A549 (cell line): ENCODE data around the gene DDX3X. TPM values are rescaled to one million over a fixed set of nuclear protein-coding genes. Genes with fewer than 3 reads are reported as not detected.

Experiments
- ATAC-seq, 2 experiments: fragments of 200-7000 bp in 1 of 2; fragments of >200 bp in 1 of 2; cut with Nextera tagmentation in 1 of 2; cut with Tn5 transposase in 1 of 2; 3 replicates each; pipeline versions ENCODE4 v1.8.0 to v1.9.1; 2018 to 2020; ENCODE audit warnings: mild to moderate bottlenecking in 1 of 2, moderate library complexity in 1 of 2
- CTCF ChIA-PET: fragments of 300-600 bp; sonication (Branson Sonifier 250); formaldehyde crosslinking; extraction: SDS; loops from one replicate; lab custom pipeline; 2021; ENCODE audit warnings: antibody characterized with exemption, inconsistent platforms; lab: Yijun Ruan, JAX
- POLR2A ChIA-PET: fragments of 350-600 bp; formaldehyde crosslinking; extraction: SDS; loops from one replicate; lab custom pipeline; 2021; ENCODE audit warnings: antibody characterized with exemption, inconsistent platforms; lab: Yijun Ruan, JAX
- DNase-seq, 2 experiments: peaks; one replicate each; pipeline versions ENCODE4 v3.0.0 to v3.0.0-alpha.2; 2011 to 2016; ENCODE audit warnings: low read depth in 1 of 2, low spot score in 1 of 2
- FAIRE-seq: peaks from 2 replicates; lab custom pipeline; 2011; peaks lifted over from hg19 to GRCh38; lab: Jason Lieb, UNC
- H3K27ac ChIP-seq, 2 experiments: fragments of >200 bp; sonication (Bioruptor Twin); formaldehyde crosslinking; 3 replicates each; pipeline ENCODE4 v1.5.1; 2016 to 2017
- H3K4me1 ChIP-seq: fragments of >200 bp; sonication (Bioruptor Twin); formaldehyde crosslinking; 3 replicates; pipeline ENCODE4 v1.6.1; 2016
- H3K4me2 ChIP-seq: fragments of >200 bp; sonication (Bioruptor Twin); formaldehyde crosslinking; 3 replicates; pipeline ENCODE4 v1.6.1; 2016
- H3K4me3 ChIP-seq: fragments of >200 bp; sonication (Bioruptor Twin); formaldehyde crosslinking; 3 replicates; pipeline ENCODE4 v1.5.1; 2016
- H3K9me3 ChIP-seq: fragments of >200 bp; sonication (Bioruptor Twin); formaldehyde crosslinking; 3 replicates; pipeline ENCODE4 v1.6.1; 2016
- CBX2 ChIP-seq: fragments of 200-600 bp; sonication (generic); IDR thresholded peaks from 2 replicates; pipeline ENCODE4 v1.6.1; 2016; ENCODE audit warnings: low read depth, mild to moderate bottlenecking, borderline replicate concordance
- CBX8 ChIP-seq: fragments of 200-600 bp; sonication (generic); IDR thresholded peaks from 2 replicates; pipeline ENCODE4 v1.6.1; 2016
- CEBPB ChIP-seq, 2 experiments: fragments of >200 bp in 1 of 2; sonication (Bioruptor Twin) in 1 of 2; formaldehyde crosslinking in 1 of 2; IDR thresholded peaks; 2 replicates each; pipeline ENCODE4 v1.6.1; 2012 to 2016
- CHD4 ChIP-seq: fragments of 200-600 bp; sonication (generic); IDR thresholded peaks from 2 replicates; pipeline ENCODE4 v1.6.1; 2016; ENCODE audit warnings: antibody characterized with exemption, mild to moderate bottlenecking, borderline replicate concordance
- EHF ChIP-seq: fragments of 250-450 bp; sonication (Bioruptor Pico); IDR thresholded peaks from 2 replicates; pipeline ENCODE4 v1.5.0; 2020; ENCODE audit warnings: mild to moderate bottlenecking
- EP300 ChIP-seq, 2 experiments: fragments of >200 bp; sonication (Bioruptor Twin); formaldehyde crosslinking; IDR thresholded peaks; 2 replicates in 1 of 2; 3 replicates in 1 of 2; pipeline ENCODE4 v1.6.1; 2016 to 2017
- FOSB ChIP-seq: fragments of 250-450 bp; sonication (Bioruptor Pico); IDR thresholded peaks from 2 replicates; pipeline ENCODE4 v1.5.0; 2020; ENCODE audit warnings: mild to moderate bottlenecking, moderate library complexity
- FOSL2 ChIP-seq, 2 experiments: fragments of 450-650 bp in 1 of 2; fragments of >200 bp in 1 of 2; sonication (Bioruptor Twin) in 1 of 2; formaldehyde crosslinking; IDR thresholded peaks; 2 replicates each; pipeline versions ENCODE4 v1.5.0 to v1.6.1; 2016 to 2020; ENCODE audit warnings: mild to moderate bottlenecking in 1 of 2, moderate library complexity in 1 of 2
- FOXS1 ChIP-seq: fragments of 250-450 bp; sonication (Bioruptor Pico); IDR thresholded peaks from 2 replicates; pipeline ENCODE4 v1.5.0; 2020; ENCODE audit warnings: mild to moderate bottlenecking, moderate library complexity
- HEYL ChIP-seq: fragments of 250-450 bp; sonication (Bioruptor Pico); IDR thresholded peaks from 2 replicates; pipeline ENCODE4 v1.8.0; 2021; ENCODE audit warnings: mild to moderate bottlenecking, moderate library complexity
- JUN ChIP-seq, 2 experiments: fragments of >200 bp; sonication (Bioruptor Twin); formaldehyde crosslinking; IDR thresholded peaks; 2 replicates in 1 of 2; 3 replicates in 1 of 2; pipeline ENCODE4 v1.6.1; 2016 to 2017
- KDM1A ChIP-seq: fragments of 200-600 bp; sonication (generic); IDR thresholded peaks from 2 replicates; pipeline ENCODE4 v1.6.1; 2016; ENCODE audit warnings: low read depth, mild to moderate bottlenecking
- KDM5A ChIP-seq: fragments of 200-600 bp; sonication (generic); IDR thresholded peaks from 2 replicates; pipeline ENCODE4 v1.6.1; 2016; ENCODE audit warnings: antibody characterized with exemption, mild to moderate bottlenecking
- MAFK ChIP-seq: fragments of 450-650 bp; IDR thresholded peaks from 2 replicates; pipeline ENCODE4 v1.6.1; 2014; ENCODE audit not compliant: partially characterized antibody
- MAZ ChIP-seq: fragments of 150-350 bp; IDR thresholded peaks from 2 replicates; pipeline ENCODE4 v1.6.1; 2014; ENCODE audit warnings: antibody characterized with exemption, low read depth, low read length, borderline replicate concordance
- MYC ChIP-seq: IDR thresholded peaks from 2 replicates; pipeline ENCODE4 v1.6.1; 2012; ENCODE audit warnings: mild to moderate bottlenecking, inconsistent platforms, low read length, improper control_type of control experiment, borderline replicate concordance
- NPAS2 ChIP-seq: fragments of 250-450 bp; sonication (Bioruptor Pico); IDR thresholded peaks from 2 replicates; pipeline ENCODE4 v1.8.0; 2022; ENCODE audit warnings: mild to moderate bottlenecking, moderate library complexity, borderline replicate concordance
- NR3C1 ChIP-seq: fragments of >200 bp; sonication (Bioruptor Twin); formaldehyde crosslinking; IDR thresholded peaks from 3 replicates; pipeline ENCODE4 v1.6.1; 2017
- PHF8 ChIP-seq: fragments of 200-600 bp; sonication (generic); IDR thresholded peaks from 2 replicates; pipeline ENCODE4 v1.6.1; 2016; ENCODE audit warnings: low read depth, mild to moderate bottlenecking, antibody characterized with exemption, moderate library complexity, borderline replicate concordance
- POLR2AphosphoS2 ChIP-seq: conservative IDR thresholded peaks from 2 replicates; pipeline ENCODE4 v1.6.1; 2012; ENCODE audit warnings: low read length, improper control_type of control experiment, inconsistent platforms
- RAD21 ChIP-seq, 2 experiments: fragments of >200 bp in 1 of 2; sonication (Bioruptor Twin) in 1 of 2; formaldehyde crosslinking in 1 of 2; IDR thresholded peaks in 1 of 2; conservative IDR thresholded peaks in 1 of 2; 2 replicates in 1 of 2; 3 replicates in 1 of 2; pipeline ENCODE4 v1.6.1; 2012 to 2018; ENCODE audit warnings: inconsistent platforms in 1 of 2
- TFCP2L1 ChIP-seq: fragments of 250-450 bp; sonication (Bioruptor Pico); IDR thresholded peaks from 2 replicates; pipeline ENCODE4 v1.5.0; 2021; ENCODE audit warnings: mild to moderate bottlenecking
- ZFP36 ChIP-seq: fragments of 450-650 bp; IDR thresholded peaks from 2 replicates; pipeline ENCODE4 v1.6.1; 2014; ENCODE audit warnings: borderline replicate concordance; ENCODE audit not compliant: partially characterized antibody
- WGBS: methylation state at CpG from one replicate; pipeline ENCODE4 v1.1.6; 2017; ENCODE audit errors: missing lambda C conversion rate; 5-methylcytosine and 5-hydroxymethylcytosine counted together
- polyA plus RNA-seq, 4 experiments: library from polyadenylated mRNA; depleted of rRNA in 3 of 4; stranded (reverse); fragments of >200 nt; fragmentation: RNase III in 1 of 4; extraction: RNeasy Plus Mini Kit Qiagen cat#74134 plus additional on column Dnase treatment in 1 of 4; gene quantifications; 2 replicates in 3 of 4; 3 replicates in 1 of 4; pipeline ENCODE4 v1.2.3, GENCODE V29; 2011 to 2017
- TF ChIP-seq, protein P1 (sequence below): IDR thresholded peaks from 2 replicates; pipeline ENCODE4 v1.6.1; 2012; ENCODE audit warnings: low read depth, borderline replicate concordance
- TF ChIP-seq, protein P2 (sequence below): fragments of >200 bp; sonication (Bioruptor Twin); formaldehyde crosslinking; IDR thresholded peaks from 3 replicates; pipeline ENCODE4 v1.6.1; 2016
- TF ChIP-seq, protein P3 (sequence below): fragments of 450-650 bp; IDR thresholded peaks from 2 replicates; pipeline ENCODE4 v1.6.1; 2014; ENCODE audit warnings: antibody characterized with exemption
- TF ChIP-seq, protein P4 (sequence below): fragments of 250-450 bp; sonication (Bioruptor Pico); IDR thresholded peaks from 2 replicates; pipeline ENCODE4 v1.5.0; 2020; ENCODE audit warnings: low read depth, mild to moderate bottlenecking, moderate library complexity
- TF ChIP-seq, protein P5 (sequence below): IDR thresholded peaks from 2 replicates; pipeline ENCODE4 v1.6.1; 2012
- TF ChIP-seq, protein P6 (sequence below): fragments of 150-350 bp; IDR thresholded peaks from 2 replicates; pipeline ENCODE4 v1.6.1; 2014; ENCODE audit warnings: low read depth, mild to moderate bottlenecking, low read length

The DDX3X gene
- polyA plus RNA-seq, 2 of the 4 experiments (the other 2 are of a cell fraction): 216 to 341 TPM

DNA sequence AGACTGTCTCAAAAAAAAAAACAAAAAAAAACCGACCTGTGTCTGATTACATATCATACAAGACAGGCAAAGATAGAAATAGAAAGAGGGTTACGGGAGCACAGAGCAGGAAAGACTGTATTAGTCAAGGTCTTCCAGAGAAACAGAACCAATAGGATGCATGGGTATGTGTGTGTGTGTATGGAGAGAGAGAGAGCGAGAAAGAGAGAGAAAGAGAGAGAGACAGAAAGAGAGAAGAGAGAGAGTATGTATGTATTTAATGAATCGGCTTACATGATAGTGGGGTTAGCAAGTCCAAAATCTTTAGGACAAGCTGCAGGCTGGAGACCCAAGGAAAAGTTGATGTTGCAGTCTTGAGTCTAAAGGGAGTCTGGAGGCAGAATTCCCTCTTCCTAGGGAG lies 7.5 kb upstream of the DDX3X start:
- no peak for FAIRE-seq
- TF ChIP-seq EHF (CRISPR knock-in tag) (no peak), NR3C1 (no peak), MAFK (no peak), TFCP2L1 (CRISPR knock-in tag) (no peak), FOSB (CRISPR knock-in tag) (no peak)
- TF ChIP-seq, protein P1, sequence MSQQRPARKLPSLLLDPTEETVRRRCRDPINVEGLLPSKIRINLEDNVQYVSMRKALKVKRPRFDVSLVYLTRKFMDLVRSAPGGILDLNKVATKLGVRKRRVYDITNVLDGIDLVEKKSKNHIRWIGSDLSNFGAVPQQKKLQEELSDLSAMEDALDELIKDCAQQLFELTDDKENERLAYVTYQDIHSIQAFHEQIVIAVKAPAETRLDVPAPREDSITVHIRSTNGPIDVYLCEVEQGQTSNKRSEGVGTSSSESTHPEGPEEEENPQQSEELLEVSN: no peak
- TF ChIP-seq, protein P2, sequence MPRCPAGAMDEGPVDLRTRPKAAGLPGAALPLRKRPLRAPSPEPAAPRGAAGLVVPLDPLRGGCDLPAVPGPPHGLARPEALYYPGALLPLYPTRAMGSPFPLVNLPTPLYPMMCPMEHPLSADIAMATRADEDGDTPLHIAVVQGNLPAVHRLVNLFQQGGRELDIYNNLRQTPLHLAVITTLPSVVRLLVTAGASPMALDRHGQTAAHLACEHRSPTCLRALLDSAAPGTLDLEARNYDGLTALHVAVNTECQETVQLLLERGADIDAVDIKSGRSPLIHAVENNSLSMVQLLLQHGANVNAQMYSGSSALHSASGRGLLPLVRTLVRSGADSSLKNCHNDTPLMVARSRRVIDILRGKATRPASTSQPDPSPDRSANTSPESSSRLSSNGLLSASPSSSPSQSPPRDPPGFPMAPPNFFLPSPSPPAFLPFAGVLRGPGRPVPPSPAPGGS: no peak
- ATAC-seq: no peak
- no peak overlapping the region for H3K4me3 ChIP-seq
- CTCF ChIA-PET: no interaction called here
- H3K4me1 ChIP-seq: peaks cover 4% of the 10 kb centered on the region; the same call in 1 of the 3 replicates
- H3K4me2 ChIP-seq: no peak overlapping the region
- WGBS: 80% methylated on average over 4 of the region's 4 CpGs
- H3K9me3 ChIP-seq: no peaks in the 10 kb centered on the region
- H3K27ac ChIP-seq: no peak overlapping the region
- DNase-seq: no peak
- POLR2A ChIA-PET: no interaction called here

DNA sequence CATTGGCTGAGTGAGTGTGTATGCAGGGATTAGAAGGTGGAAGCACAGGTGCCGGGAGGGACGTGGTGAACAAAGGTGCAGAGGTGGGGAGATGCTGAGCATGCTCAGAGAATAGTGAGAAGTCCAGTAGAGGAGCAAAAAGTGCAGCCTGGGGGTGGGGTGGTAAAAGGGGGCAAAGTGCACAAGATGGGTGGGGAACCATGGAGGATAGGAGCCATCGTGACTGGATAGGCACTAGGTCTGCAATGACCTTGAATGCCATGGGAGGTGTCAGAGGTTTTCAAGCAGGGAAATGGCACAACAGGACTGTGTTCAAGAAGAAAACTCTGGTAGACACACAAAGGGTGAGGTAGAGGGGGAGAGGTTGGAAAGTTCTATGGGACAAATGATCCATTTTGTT lies 6.6 kb upstream of the DDX3X start:
- FAIRE-seq (no peak), ATAC-seq (no peak), DNase-seq (no peak)
- no peak overlapping the region for H3K27ac ChIP-seq
- no peak overlapping the region for H3K4me3 ChIP-seq
- TF ChIP-seq POLR2AphosphoS2 (no peak), HEYL (CRISPR knock-in tag) (no peak), JUN (IDR thresholded peaks at IDR 0.05) (no peak), FOSB (CRISPR knock-in tag) (no peak), PHF8 (no peak), MAFK (no peak), KDM5A (no peak), CEBPB (IDR thresholded peaks at IDR 0.05) (no peak), CBX8 (no peak), TFCP2L1 (CRISPR knock-in tag) (no peak), MYC (no peak), KDM1A (no peak)
- TF ChIP-seq, protein P3, sequence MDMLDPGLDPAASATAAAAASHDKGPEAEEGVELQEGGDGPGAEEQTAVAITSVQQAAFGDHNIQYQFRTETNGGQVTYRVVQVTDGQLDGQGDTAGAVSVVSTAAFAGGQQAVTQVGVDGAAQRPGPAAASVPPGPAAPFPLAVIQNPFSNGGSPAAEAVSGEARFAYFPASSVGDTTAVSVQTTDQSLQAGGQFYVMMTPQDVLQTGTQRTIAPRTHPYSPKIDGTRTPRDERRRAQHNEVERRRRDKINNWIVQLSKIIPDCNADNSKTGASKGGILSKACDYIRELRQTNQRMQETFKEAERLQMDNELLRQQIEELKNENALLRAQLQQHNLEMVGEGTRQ: no peak
- TF ChIP-seq, protein P4, sequence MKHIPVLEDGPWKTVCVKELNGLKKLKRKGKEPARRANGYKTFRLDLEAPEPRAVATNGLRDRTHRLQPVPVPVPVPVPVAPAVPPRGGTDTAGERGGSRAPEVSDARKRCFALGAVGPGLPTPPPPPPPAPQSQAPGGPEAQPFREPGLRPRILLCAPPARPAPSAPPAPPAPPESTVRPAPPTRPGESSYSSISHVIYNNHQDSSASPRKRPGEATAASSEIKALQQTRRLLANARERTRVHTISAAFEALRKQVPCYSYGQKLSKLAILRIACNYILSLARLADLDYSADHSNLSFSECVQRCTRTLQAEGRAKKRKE: no peak
- TF ChIP-seq, protein P5, sequence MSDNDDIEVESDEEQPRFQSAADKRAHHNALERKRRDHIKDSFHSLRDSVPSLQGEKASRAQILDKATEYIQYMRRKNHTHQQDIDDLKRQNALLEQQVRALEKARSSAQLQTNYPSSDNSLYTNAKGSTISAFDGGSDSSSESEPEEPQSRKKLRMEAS: no peak
- peaks cover 4% of the 10 kb centered on the region; the same call in 1 of the 3 replicates for H3K4me1 ChIP-seq
- ChIA-PET CTCF (interaction anchor here (0.6 to 5.0 kb wide), 2 partner anchors 52 to 95 kb away, joined by 3 to 35 read pairs; no protein-coding TSS in a partner anchor), POLR2A (no interaction called here)
- no peak overlapping the region for H3K4me2 ChIP-seq
- H3K9me3 ChIP-seq: no peaks in the 10 kb centered on the region
- 82% methylated on average over 3 of the region's 3 CpGs for WGBS

DNA sequence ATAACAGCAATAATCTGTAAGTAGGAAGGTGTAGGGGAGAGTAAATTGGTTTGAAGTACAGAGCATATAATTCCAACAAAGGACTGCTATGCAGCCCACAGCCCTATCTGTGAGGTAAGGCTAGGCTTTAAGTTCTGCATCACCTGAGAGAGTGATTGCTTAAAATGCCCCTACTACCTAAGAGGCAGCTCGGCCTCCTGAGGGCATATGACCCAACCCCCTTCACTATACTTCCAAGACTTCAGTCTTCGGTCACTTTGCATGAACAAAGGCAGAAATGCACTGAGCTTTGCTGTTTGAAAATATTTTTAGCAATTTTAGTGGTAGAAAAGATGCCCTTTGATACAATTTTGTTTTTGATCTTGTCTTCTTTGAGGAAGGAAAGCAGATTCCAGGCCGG lies 4.9 kb upstream of the DDX3X start:
- H3K4me2 ChIP-seq: no peak overlapping the region
- WGBS: 82% methylated on average over 3 of the region's 3 CpGs
- ATAC-seq (no peak), FAIRE-seq (no peak), DNase-seq (no peak)
- ChIA-PET CTCF (interaction anchor here (0.7 to 5.0 kb wide), 5 partner anchors 54 to 187 kb away, joined by 3 to 35 read pairs (median 4); no protein-coding TSS in a partner anchor), POLR2A (no interaction called here)
- no peaks in the 10 kb centered on the region for H3K9me3 ChIP-seq
- H3K4me1 ChIP-seq: peaks cover 4% of the 10 kb centered on the region; the same call in 1 of the 3 replicates
- H3K4me3 ChIP-seq: no peak overlapping the region
- peak overlapping the region in 1 of 2 experiments; percentile 100; a peak in 2 of 6 replicates for H3K27ac ChIP-seq
- TF ChIP-seq, protein P5: no peak
- no peak for TF ChIP-seq CHD4
- TF ChIP-seq FOSB (CRISPR knock-in tag): no peak
- no peak for TF ChIP-seq POLR2AphosphoS2
- TF ChIP-seq FOXS1: no peak
- TF ChIP-seq CBX2: no peak
- TF ChIP-seq MAZ: no peak
- TF ChIP-seq FOSL2 (IDR thresholded peaks at IDR 0.05): no peak
- TF ChIP-seq FOSL2 (CRISPR knock-in tag; IDR thresholded peaks at IDR 0.05): no peak
- TF ChIP-seq, protein P6, sequence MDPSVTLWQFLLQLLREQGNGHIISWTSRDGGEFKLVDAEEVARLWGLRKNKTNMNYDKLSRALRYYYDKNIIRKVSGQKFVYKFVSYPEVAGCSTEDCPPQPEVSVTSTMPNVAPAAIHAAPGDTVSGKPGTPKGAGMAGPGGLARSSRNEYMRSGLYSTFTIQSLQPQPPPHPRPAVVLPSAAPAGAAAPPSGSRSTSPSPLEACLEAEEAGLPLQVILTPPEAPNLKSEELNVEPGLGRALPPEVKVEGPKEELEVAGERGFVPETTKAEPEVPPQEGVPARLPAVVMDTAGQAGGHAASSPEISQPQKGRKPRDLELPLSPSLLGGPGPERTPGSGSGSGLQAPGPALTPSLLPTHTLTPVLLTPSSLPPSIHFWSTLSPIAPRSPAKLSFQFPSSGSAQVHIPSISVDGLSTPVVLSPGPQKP: no peak
- TF ChIP-seq ZFP36: no peak
- no peak for TF ChIP-seq NPAS2 (CRISPR knock-in tag)
- TF ChIP-seq EP300 (IDR thresholded peaks at IDR 0.05): no peak
- TF ChIP-seq RAD21 (conservative IDR thresholded peaks at IDR 0.05 in 1 of 2, IDR thresholded peaks at IDR 0.05 in 1 of 2): no peak
- TF ChIP-seq CBX8: no peak
